GM13977 (cell line): ENCODE measurements around the gene SGF29.
"Not testable (repeated sequence)": the region's sequence is repeated elsewhere in the genome, so short reads cannot be mapped to it uniquely, and the experiment has no call there.

ENCODE experiments used
- DNase-seq: peaks from one replicate; pipeline ENCODE4 v3.0.0; 2012; ENCODE audit warnings: low spot score
- CTCF ChIP-seq: IDR thresholded peaks from 2 replicates; pipeline ENCODE4 v1.5.1; 2012; ENCODE audit warnings: mild to moderate bottlenecking, control low read depth; ENCODE audit not compliant: insufficient read depth; ENCODE audit errors: extremely low read depth, missing control alignments
- in situ Hi-C: fragments of 300-500 bp; cut with MboI; formaldehyde crosslinking; loops from one replicate; pipeline ENCODE4 v1.12.0; 2022; ENCODE audit warnings: low sequenced_read_pairs, low pct_unique_long_range_greater_than_20kb, mixed read lengths, inconsistent platforms; ENCODE audit not compliant: unreplicated experiment

The SGF29 gene

GRCh38 chr16:28526201-28527099 lies 27.3 kb upstream of the SGF29 start:
- DNase-seq = no peak
- no peak for TF ChIP-seq CTCF
- in situ Hi-C loops = loop anchor here (25.0 kb wide), 1 partner anchor 214 kb away; no protein-coding TSS in a partner anchor

GRCh38 chr16:28527100-28527785 lies 26.5 kb upstream of the SGF29 start:
- not testable (repeated sequence) for DNase-seq
- in situ Hi-C loops = loop anchor here (25.0 kb wide), 1 partner anchor 215 kb away; no protein-coding TSS in a partner anchor

GRCh38 chr16:28527985-28528384 lies 25.7 kb upstream of the SGF29 start:
- no peak for TF ChIP-seq CTCF
- in situ Hi-C loops = loop anchor here (25.0 kb wide), 1 partner anchor 216 kb away; no protein-coding TSS in a partner anchor
- no peak for DNase-seq

GRCh38 chr16:28528463-28528867 lies 25.3 kb upstream of the SGF29 start:
- TF ChIP-seq CTCF = no peak
- in situ Hi-C loops = loop anchor here (25.0 kb wide), 1 partner anchor 216 kb away; no protein-coding TSS in a partner anchor
- no peak for DNase-seq

- no peak for DNase-seq
- TF ChIP-seq CTCF = no peak
- in situ Hi-C loops = loop anchor here (25.0 kb wide), 1 partner anchor 217 kb away; no protein-coding TSS in a partner anchor
Observed at GRCh38 chr16:28529124-28529523, 24.6 kb upstream of the SGF29 start.

GRCh38 chr16:28531777-28532744 lies 21.7 kb upstream of the SGF29 start:
- DNase-seq = no peak
- no peak for TF ChIP-seq CTCF
- in situ Hi-C loops = loop anchor here (25.0 kb wide), 1 partner anchor 220 kb away; no protein-coding TSS in a partner anchor
